ENCODE results near the gene TMEM38A. TPM values are rescaled to one million over a fixed set of nuclear protein-coding genes. Genes with fewer than 3 reads are reported as not detected.

TMEM38A gene
- 2.1 TPM for polyA plus RNA-seq (2013, experiment 1 of 2)
- 0.71 TPM for polyA plus RNA-seq (2013, experiment 2 of 2)

- Histone ChIP-seq H3K36me3 (ENCODE audit: control insufficient read depth, insufficient read depth, low read length) (peaks cover 29% of the 10 kb centered on the region), H3K9me3 (ENCODE audit: control insufficient read depth, low read length) (no peaks in the 10 kb centered on the region), H3K4me1 (ENCODE audit: control insufficient read depth, insufficient read depth, low read length, poor library complexity, severe bottlenecking) (peaks cover 3% of the 10 kb centered on the region), H3K4me3 (ENCODE audit: extremely low read depth, insufficient read depth, low read length, poor library complexity, severe bottlenecking) (peak within 1 kb of the TSS; percentile 88), H3K27ac (ENCODE audit: low read depth, low read length, severe bottlenecking) (peak within 1 kb of the TSS; percentile 90)
- 1 to 3% methylated on average over 40 to 54 of the region's 76 CpGs for WGBS, 2 experiments (ENCODE audit: insufficient coverage in 2 of 2)
These were observed at the start of gene TMEM38A for GRCh38 chr19:16660763-16661479. Gene TMEM38A (plus strand): TSS chr19:16661139. CDS start chr19:16661218, 79 bp downstream.

GRCh38 chr19:16612636-16613035, 48.3 kb upstream of the TMEM38A start:
- no CpG with 5 or more reads among the region's 3 CpGs for WGBS, 2 experiments (ENCODE audit: insufficient coverage in 2 of 2)
- H3K36me3 ChIP-seq (ENCODE audit: control insufficient read depth, insufficient read depth, low read length), result no peaks in the 10 kb centered on the region
- H3K27ac ChIP-seq (ENCODE audit: low read depth, low read length, severe bottlenecking), result no peak overlapping the region
- no peaks in the 10 kb centered on the region for H3K9me3 ChIP-seq (ENCODE audit: control insufficient read depth, low read length)
- H3K4me3 ChIP-seq (ENCODE audit: extremely low read depth, insufficient read depth, low read length, poor library complexity, severe bottlenecking), result no peak overlapping the region
- peaks cover 5% of the 10 kb centered on the region for H3K4me1 ChIP-seq (ENCODE audit: control insufficient read depth, insufficient read depth, low read length, poor library complexity, severe bottlenecking)

DNA sequence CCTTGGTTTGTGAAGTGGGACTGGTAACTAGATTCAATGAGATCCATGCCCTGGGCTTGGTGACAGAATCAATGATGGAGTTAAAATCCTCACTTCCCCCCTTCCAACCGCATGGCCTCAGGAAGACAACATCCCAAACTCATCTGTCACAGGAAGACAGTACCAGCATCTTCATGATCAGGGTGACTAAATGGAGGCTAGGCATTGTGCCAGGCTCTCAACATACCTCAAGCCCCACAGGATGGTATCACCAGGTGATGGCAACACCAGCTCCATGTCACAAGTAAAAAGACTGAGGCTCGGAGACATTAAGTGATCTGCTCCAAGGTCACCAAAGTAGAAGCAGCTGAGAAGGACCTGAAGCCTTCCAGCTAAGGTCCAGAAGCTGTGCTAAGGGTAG, 47.1 kb upstream of the TMEM38A start:
- H3K9me3 ChIP-seq (ENCODE audit: control insufficient read depth, low read length), result no peaks in the 10 kb centered on the region
- no peak overlapping the region for H3K4me3 ChIP-seq (ENCODE audit: extremely low read depth, insufficient read depth, low read length, poor library complexity, severe bottlenecking)
- peaks cover 5% of the 10 kb centered on the region for H3K4me1 ChIP-seq (ENCODE audit: control insufficient read depth, insufficient read depth, low read length, poor library complexity, severe bottlenecking)
- no peak overlapping the region for H3K27ac ChIP-seq (ENCODE audit: low read depth, low read length, severe bottlenecking)
- 86 to 94% methylated on average over 1 of the region's 2 CpGs for WGBS, 2 experiments (ENCODE audit: insufficient coverage in 2 of 2)
- no peaks in the 10 kb centered on the region for H3K36me3 ChIP-seq (ENCODE audit: control insufficient read depth, insufficient read depth, low read length)

- Histone ChIP-seq H3K36me3 (ENCODE audit: control insufficient read depth, insufficient read depth, low read length) (no peaks in the 10 kb centered on the region), H3K9me3 (ENCODE audit: control insufficient read depth, low read length) (no peaks in the 10 kb centered on the region), H3K4me3 (ENCODE audit: extremely low read depth, insufficient read depth, low read length, poor library complexity, severe bottlenecking) (no peak overlapping the region), H3K27ac (ENCODE audit: low read depth, low read length, severe bottlenecking) (peak overlapping the region; percentile 16), H3K4me1 (ENCODE audit: control insufficient read depth, insufficient read depth, low read length, poor library complexity, severe bottlenecking) (peaks cover 5% of the 10 kb centered on the region)
- WGBS, 2 experiments (ENCODE audit: insufficient coverage in 2 of 2), result 52 to 74% methylated on average over 2 of the region's 2 CpGs
These were observed 46.0 kb upstream of the TMEM38A start for GRCh38 chr19:16614941-16615340.

DNA sequence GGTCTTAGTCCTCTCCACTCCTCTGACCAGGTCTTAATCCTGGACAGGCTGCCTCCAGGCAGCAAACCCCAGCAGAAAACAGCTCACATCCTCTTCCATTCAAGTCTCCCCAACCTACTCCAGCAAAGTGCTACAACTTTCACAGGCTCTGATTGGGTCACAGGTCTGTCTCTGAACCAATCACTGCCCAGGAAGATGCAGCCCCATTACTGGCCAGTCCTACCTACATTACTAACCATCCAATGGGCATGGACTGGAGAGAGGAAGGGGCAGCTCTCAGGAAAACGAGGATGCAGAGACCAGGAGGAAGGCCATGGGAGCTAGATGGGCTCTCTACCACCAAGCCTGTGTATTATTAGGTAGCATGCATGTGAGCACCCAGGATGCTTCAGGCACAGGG, 45.1 kb upstream of the TMEM38A start:
- 60% methylated on average over 1 of the region's 1 CpG; no CpG with 5 or more reads in 1 of the 2 experiments for WGBS, 2 experiments (ENCODE audit: insufficient coverage in 2 of 2)

DNA sequence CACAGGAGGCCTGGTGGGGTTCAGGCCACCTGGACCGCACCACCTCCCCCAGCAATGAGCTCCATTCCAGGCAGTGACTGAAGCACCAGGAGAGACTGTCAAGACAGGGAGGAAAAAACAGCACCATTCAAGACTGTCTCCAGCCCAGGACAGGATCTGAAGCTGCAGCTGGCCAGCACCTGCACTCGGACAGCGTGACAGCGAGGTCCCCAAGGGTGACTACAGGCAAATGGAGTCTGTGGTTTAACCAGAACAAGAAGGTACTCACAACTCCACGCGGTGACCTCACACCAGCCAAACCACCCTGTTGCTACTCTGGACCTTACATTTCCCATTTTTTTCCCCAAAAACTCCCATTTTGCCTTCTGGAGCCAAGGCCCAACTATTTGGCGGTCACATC, 42.7 kb upstream of the TMEM38A start:
- H3K27ac ChIP-seq (ENCODE audit: low read depth, low read length, severe bottlenecking), result no peak overlapping the region
- peaks cover 3% of the 10 kb centered on the region for H3K36me3 ChIP-seq (ENCODE audit: control insufficient read depth, insufficient read depth, low read length)
- peaks cover 5% of the 10 kb centered on the region for H3K4me1 ChIP-seq (ENCODE audit: control insufficient read depth, insufficient read depth, low read length, poor library complexity, severe bottlenecking)
- H3K9me3 ChIP-seq (ENCODE audit: control insufficient read depth, low read length), result no peaks in the 10 kb centered on the region
- WGBS, 2 experiments (ENCODE audit: insufficient coverage in 2 of 2), result 93 to 97% methylated on average over 6 to 7 of the region's 7 CpGs
- no peak overlapping the region for H3K4me3 ChIP-seq (ENCODE audit: extremely low read depth, insufficient read depth, low read length, poor library complexity, severe bottlenecking)

More for the DNA sequence above, 45.1 kb upstream of the TMEM38A start:
- Histone ChIP-seq H3K4me1 (ENCODE audit: control insufficient read depth, insufficient read depth, low read length, poor library complexity, severe bottlenecking) (peaks cover 5% of the 10 kb centered on the region), H3K27ac (ENCODE audit: low read depth, low read length, severe bottlenecking) (no peak overlapping the region), H3K4me3 (ENCODE audit: extremely low read depth, insufficient read depth, low read length, poor library complexity, severe bottlenecking) (no peak overlapping the region), H3K36me3 (ENCODE audit: control insufficient read depth, insufficient read depth, low read length) (no peaks in the 10 kb centered on the region), H3K9me3 (ENCODE audit: control insufficient read depth, low read length) (no peaks in the 10 kb centered on the region)

DNA sequence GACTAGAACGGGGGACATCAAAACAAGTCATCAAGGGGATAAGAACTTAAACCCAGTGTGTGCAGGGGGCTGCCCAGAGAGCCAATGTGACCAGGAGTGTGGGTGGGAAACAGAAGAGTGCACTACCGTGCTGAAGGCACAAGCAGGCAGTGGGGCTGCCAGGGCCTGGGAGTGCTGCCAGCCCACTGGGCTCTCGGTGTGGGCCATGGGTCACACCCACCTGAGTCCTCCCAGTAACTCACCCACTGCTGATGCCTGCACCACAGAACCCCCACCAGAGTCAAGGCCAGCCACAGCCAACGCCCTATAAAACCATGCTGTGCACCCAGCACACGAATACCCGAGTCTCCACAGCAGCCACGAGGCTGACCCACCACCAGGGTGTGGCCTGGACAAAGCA, 41.5 kb upstream of the TMEM38A start:
- H3K9me3 ChIP-seq (ENCODE audit: control insufficient read depth, low read length), result no peaks in the 10 kb centered on the region
- WGBS, 2 experiments (ENCODE audit: insufficient coverage in 2 of 2), result 93 to 100% methylated on average over 2 of the region's 7 CpGs
- H3K36me3 ChIP-seq (ENCODE audit: control insufficient read depth, insufficient read depth, low read length), result peaks cover 13% of the 10 kb centered on the region
- H3K4me3 ChIP-seq (ENCODE audit: extremely low read depth, insufficient read depth, low read length, poor library complexity, severe bottlenecking), result no peak overlapping the region
- peaks cover 5% of the 10 kb centered on the region for H3K4me1 ChIP-seq (ENCODE audit: control insufficient read depth, insufficient read depth, low read length, poor library complexity, severe bottlenecking)
- H3K27ac ChIP-seq (ENCODE audit: low read depth, low read length, severe bottlenecking), result no peak overlapping the region

DNA sequence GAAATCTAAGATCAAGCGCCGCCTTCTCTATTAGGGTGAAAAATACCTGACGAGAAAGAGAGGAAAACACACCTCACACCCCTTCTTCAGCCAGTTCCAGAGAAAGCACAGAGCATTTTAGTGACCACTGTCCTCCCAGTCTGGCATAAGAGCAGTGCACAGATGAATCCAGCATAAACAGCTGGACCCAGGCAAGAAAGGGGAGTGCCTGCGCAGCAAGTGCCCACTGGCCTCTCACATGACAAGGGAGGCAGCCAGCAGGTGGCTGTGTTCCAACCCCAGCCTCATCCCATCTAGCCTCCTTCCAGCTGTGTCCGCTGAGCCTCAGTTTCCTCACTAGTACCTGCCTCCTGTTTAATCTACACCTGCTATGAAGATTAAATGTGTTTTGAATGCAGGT, 40.9 kb upstream of the TMEM38A start:
- no peak overlapping the region for H3K4me3 ChIP-seq (ENCODE audit: extremely low read depth, insufficient read depth, low read length, poor library complexity, severe bottlenecking)
- no peaks in the 10 kb centered on the region for H3K9me3 ChIP-seq (ENCODE audit: control insufficient read depth, low read length)
- H3K27ac ChIP-seq (ENCODE audit: low read depth, low read length, severe bottlenecking), result no peak overlapping the region
- 97 to 100% methylated on average over 4 of the region's 5 CpGs for WGBS, 2 experiments (ENCODE audit: insufficient coverage in 2 of 2)
- peaks cover 19% of the 10 kb centered on the region for H3K36me3 ChIP-seq (ENCODE audit: control insufficient read depth, insufficient read depth, low read length)
- H3K4me1 ChIP-seq (ENCODE audit: control insufficient read depth, insufficient read depth, low read length, poor library complexity, severe bottlenecking), result no peaks in the 10 kb centered on the region

DNA sequence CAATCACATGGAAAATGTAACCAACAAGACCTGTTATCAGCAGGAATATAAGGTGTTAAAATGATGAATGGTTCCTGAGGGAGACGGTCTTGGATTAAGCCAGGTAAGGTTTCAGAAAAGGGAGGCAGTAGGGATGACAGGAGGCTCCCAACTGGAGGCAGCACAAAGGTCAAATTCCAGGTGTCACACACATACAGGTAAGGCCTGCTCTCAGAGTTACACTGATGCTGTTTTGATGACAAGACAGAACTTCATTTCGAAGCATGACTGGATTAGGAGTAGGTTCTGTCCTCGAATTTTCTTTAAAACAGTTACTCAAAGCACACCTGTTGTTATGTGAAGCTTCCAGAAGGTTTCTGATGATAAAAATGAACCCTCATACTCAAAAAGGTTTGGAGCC, 40.4 kb upstream of the TMEM38A start:
- Histone ChIP-seq H3K9me3 (ENCODE audit: control insufficient read depth, low read length) (no peaks in the 10 kb centered on the region), H3K36me3 (ENCODE audit: control insufficient read depth, insufficient read depth, low read length) (peaks cover 25% of the 10 kb centered on the region), H3K4me1 (ENCODE audit: control insufficient read depth, insufficient read depth, low read length, poor library complexity, severe bottlenecking) (peaks cover 4% of the 10 kb centered on the region), H3K27ac (ENCODE audit: low read depth, low read length, severe bottlenecking) (no peak overlapping the region), H3K4me3 (ENCODE audit: extremely low read depth, insufficient read depth, low read length, poor library complexity, severe bottlenecking) (no peak overlapping the region)
- WGBS, 2 experiments (ENCODE audit: insufficient coverage in 2 of 2), result 88 to 100% methylated on average over 2 of the region's 3 CpGs

DNA sequence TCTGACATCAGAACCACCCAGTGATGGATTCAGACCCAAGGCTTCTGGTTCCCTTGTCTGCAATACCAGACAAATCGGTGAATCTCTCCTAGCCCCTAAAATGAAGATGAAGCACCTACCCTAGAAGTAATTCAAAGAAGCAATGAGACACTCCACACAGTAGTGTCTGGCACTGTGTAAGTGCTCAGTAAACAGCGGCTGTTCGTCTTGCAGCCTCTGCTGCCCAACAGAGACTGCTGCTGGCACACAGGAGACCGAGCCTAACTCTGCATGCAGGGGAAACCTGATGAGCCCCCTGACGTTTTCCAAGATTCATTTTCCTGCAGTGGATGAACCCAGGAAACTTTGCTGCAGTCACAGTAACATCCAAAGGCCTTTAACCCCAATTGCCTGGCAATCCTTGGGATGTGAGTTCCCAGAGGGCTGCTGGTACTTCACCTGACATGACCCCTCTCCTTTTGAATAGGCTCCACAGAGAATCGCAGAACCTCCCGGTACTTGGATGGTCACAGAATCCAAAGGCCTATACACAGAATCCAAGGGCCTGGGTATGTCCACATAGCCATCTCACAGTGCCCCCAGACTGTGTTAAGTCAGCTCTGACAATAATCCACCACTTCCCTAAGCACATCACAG, 39.7 kb upstream of the TMEM38A start:
- Histone ChIP-seq H3K36me3 (ENCODE audit: control insufficient read depth, insufficient read depth, low read length) (peaks cover 28% of the 10 kb centered on the region), H3K4me1 (ENCODE audit: control insufficient read depth, insufficient read depth, low read length, poor library complexity, severe bottlenecking) (peaks cover 10% of the 10 kb centered on the region), H3K9me3 (ENCODE audit: control insufficient read depth, low read length) (no peaks in the 10 kb centered on the region), H3K27ac (ENCODE audit: low read depth, low read length, severe bottlenecking) (no peak overlapping the region), H3K4me3 (ENCODE audit: extremely low read depth, insufficient read depth, low read length, poor library complexity, severe bottlenecking) (no peak overlapping the region)
- 93 to 96% methylated on average over 7 of the region's 7 CpGs for WGBS, 2 experiments (ENCODE audit: insufficient coverage in 2 of 2)

DNA sequence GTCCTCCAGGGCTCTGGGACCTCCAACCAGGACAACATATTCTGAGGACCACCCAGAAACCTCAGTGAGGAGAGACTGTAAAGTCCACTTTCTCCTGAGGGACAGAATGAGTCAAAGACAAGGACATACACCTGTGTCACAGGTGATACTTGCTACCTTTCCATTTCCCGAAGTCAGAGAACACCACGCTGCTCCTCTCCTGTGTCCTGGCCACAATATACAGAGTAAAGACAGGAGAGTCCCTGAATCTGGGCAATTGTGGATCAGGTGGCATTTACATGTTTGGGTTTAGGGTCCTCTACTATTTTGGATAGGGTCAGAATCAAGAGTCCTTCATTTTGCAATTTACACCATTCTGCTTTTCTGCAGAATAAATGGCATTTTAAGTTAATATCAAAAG, 37.9 kb upstream of the TMEM38A start:
- 100% methylated on average over 2 of the region's 2 CpGs; no CpG with 5 or more reads in 1 of the 2 experiments for WGBS, 2 experiments (ENCODE audit: insufficient coverage in 2 of 2)
- peaks cover 13% of the 10 kb centered on the region for H3K4me1 ChIP-seq (ENCODE audit: control insufficient read depth, insufficient read depth, low read length, poor library complexity, severe bottlenecking)
- peaks cover 28% of the 10 kb centered on the region for H3K36me3 ChIP-seq (ENCODE audit: control insufficient read depth, insufficient read depth, low read length)
- no peaks in the 10 kb centered on the region for H3K9me3 ChIP-seq (ENCODE audit: control insufficient read depth, low read length)
- no peak overlapping the region for H3K27ac ChIP-seq (ENCODE audit: low read depth, low read length, severe bottlenecking)
- no peak overlapping the region for H3K4me3 ChIP-seq (ENCODE audit: extremely low read depth, insufficient read depth, low read length, poor library complexity, severe bottlenecking)
